Pancreas (tissue), 10 donors: ENCODE data around the gene ZNF76. TPM values are rescaled to one million over a fixed set of nuclear protein-coding genes. Genes with fewer than 3 reads are reported as not detected.

Source experiments
- ATAC-seq, 4 donors: fragments of 200-7000 bp; cut with Tn5 transposase; one replicate each; pipeline versions ENCODE4 v1.8.0 to v1.9.1; 2020; ENCODE audit warnings: mild to moderate bottlenecking in 4 of 4, moderate library complexity in 4 of 4
- DNase-seq, 6 donors: peaks; one replicate each; pipeline ENCODE4 v3.0.0-alpha.2; 2020
- FAIRE-seq: peaks from 2 replicates; lab custom pipeline; 2012; peaks lifted over from hg19 to GRCh38; lab: Jason Lieb, UNC
- H3K27ac ChIP-seq, 4 donors: fragments of 200-600 bp; sonication (generic); 1 replicate in 3 of 4; 2 replicates in 1 of 4; pipeline versions ENCODE4 v1.5.0 to v1.8.0; 2020
- H3K27me3 ChIP-seq, 4 donors: fragments of 200-600 bp; one replicate each; pipeline ENCODE4 v1.8.0; 2021
- H3K36me3 ChIP-seq, 3 donors: fragments of 200-600 bp; sonication (generic) in 1 of 3; one replicate each; pipeline versions ENCODE4 v1.5.0 to v1.8.0; 2020 to 2021
- H3K4me1 ChIP-seq, 3 donors: fragments of 200-600 bp; one replicate each; pipeline ENCODE4 v1.8.0; 2021
- H3K4me3 ChIP-seq, 4 donors: fragments of 200-600 bp; sonication (generic) in 2 of 4; one replicate each; pipeline versions ENCODE4 v1.5.0 to v1.8.0; 2020 to 2021
- H3K9me3 ChIP-seq, 4 donors: fragments of 200-600 bp; one replicate each; pipeline ENCODE4 v1.8.0; 2021
- CTCF ChIP-seq, 4 donors: fragments of 200-600 bp; sonication (generic) in 3 of 4; IDR thresholded peaks; one replicate each; pipeline versions ENCODE4 v1.5.0 to v1.8.0; 2021; ENCODE audit warnings: antibody characterized with exemption in 4 of 4
- WGBS, 2 donors: extraction: QIAGEN DNeasy Blood & Tissue Kit; methylation state at CpG; one replicate each; pipeline ENCODE4 v1.1.7; 2013; 5-methylcytosine and 5-hydroxymethylcytosine counted together
- intact Hi-C, 3 donors: fragments of 100-400 bp; cut with DNase I; formaldehyde crosslinking; loops; one replicate each; pipeline versions ENCODE4 v1.11.1 to v1.14.2; 2022
- polyA plus RNA-seq, 2 donors: library from polyadenylated mRNA; stranded (reverse); fragments of 200-250 nt; gene quantifications; one replicate each; pipeline ENCODE4 v1.2.3, GENCODE V29; 2013
- total RNA-seq, 6 donors: library from RNA; stranded (reverse); fragmentation: NEBNext Ultra II Directional in 4 of 6; extraction: Animal tissue kit (Norgen Biotek cat#: 25700) in 4 of 6; gene quantifications; one replicate each; pipeline versions ENCODE4 v1.2.1 to v1.2.4, GENCODE V29; 2021 to 2023
- donor health status: healthy with polysubstance abuse.
- donor health status: DM: no; HTN: no; CAD: no; lungs with moderate emphysema.
- donor health status: DM: no; HTN: no; CAD: no.
- donor health status: control.
- donor health status: control.
- donor health status: Bipolar disorder and iron deficiency.
- donor health status: DM: yes; HTN: yes; CAD: no.
- donor health status: DM: no; HTN: no; CAD: no.
- donor health status: DM: no; HTN: no; CAD: no.
- donor health status: DM: yes; HTN: yes; CAD: no.

The ZNF76 gene
- total and polyA plus RNA-seq, 8 donors: 14.9 to 51.1 (median 19.3) TPM

GRCh38 chr6:35244551-35244950, 15.0 kb upstream of the ZNF76 start:
- Histone ChIP-seq H3K4me3 (no peak overlapping the region), H3K4me1 (no peaks in the 10 kb centered on the region), H3K27ac (no peak overlapping the region), H3K9me3 (no peaks in the 10 kb centered on the region), H3K27me3 (no peaks in the 10 kb centered on the region), H3K36me3 (no peaks in the 10 kb centered on the region)
- ATAC-seq: no peak
- 93 to 95% methylated on average over 7 of the region's 7 CpGs for WGBS, 2 donors
- no peak for TF ChIP-seq CTCF (IDR thresholded peaks at IDR 0.05)
- intact Hi-C loops: loop anchor here in 1 of 3 donors (5.0 kb wide), 1 partner anchor 97 kb away; no protein-coding TSS in a partner anchor
- no peak for FAIRE-seq
- DNase-seq: no peak

GRCh38 chr6:35247642-35248231, 11.8 kb upstream of the ZNF76 start:
- ATAC-seq: no peak
- Histone ChIP-seq H3K4me1 (no peaks in the 10 kb centered on the region), H3K9me3 (no peaks in the 10 kb centered on the region), H3K4me3 (no peak overlapping the region), H3K27ac (no peak overlapping the region), H3K27me3 (no peaks in the 10 kb centered on the region), H3K36me3 (no peaks in the 10 kb centered on the region)
- 91 to 95% methylated on average over 2 of the region's 2 CpGs for WGBS, 2 donors
- no peak for TF ChIP-seq CTCF (IDR thresholded peaks at IDR 0.05)
- DNase-seq: no peak
- intact Hi-C loops: no loop called here
- FAIRE-seq: no peak

- ATAC-seq (no peak), DNase-seq (no peak), FAIRE-seq (no peak)
- no peak overlapping the region for H3K4me3 ChIP-seq
- no peaks in the 10 kb centered on the region for H3K27me3 ChIP-seq
- 52 to 63% methylated on average over 3 of the region's 3 CpGs for WGBS, 2 donors
- H3K36me3 ChIP-seq: no peaks in the 10 kb centered on the region
- H3K27ac ChIP-seq: no peak overlapping the region
- H3K4me1 ChIP-seq: no peaks in the 10 kb centered on the region
- no peak for TF ChIP-seq CTCF (IDR thresholded peaks at IDR 0.05)
- intact Hi-C loops: no loop called here
- no peaks in the 10 kb centered on the region for H3K9me3 ChIP-seq
These were observed 11.2 kb upstream of the ZNF76 start for GRCh38 chr6:35248300-35248699.

- Histone ChIP-seq H3K4me1 (no peaks in the 10 kb centered on the region), H3K27me3 (no peaks in the 10 kb centered on the region), H3K4me3 (no peak overlapping the region), H3K36me3 (no peaks in the 10 kb centered on the region), H3K27ac (no peak overlapping the region), H3K9me3 (no peaks in the 10 kb centered on the region)
- WGBS, 2 donors: 69 to 73% methylated on average over 3 of the region's 3 CpGs
- intact Hi-C loops: no loop called here
- ATAC-seq (no peak), FAIRE-seq (no peak), DNase-seq (no peak)
- no peak for TF ChIP-seq CTCF (IDR thresholded peaks at IDR 0.05)
These were observed 10.6 kb upstream of the ZNF76 start for GRCh38 chr6:35248965-35249364.

- H3K27me3 ChIP-seq: no peaks in the 10 kb centered on the region
- ATAC-seq: no peak
- TF ChIP-seq CTCF (IDR thresholded peaks at IDR 0.05): no peak
- no peak overlapping the region for H3K27ac ChIP-seq
- H3K36me3 ChIP-seq: no peaks in the 10 kb centered on the region
- H3K4me1 ChIP-seq: no peaks in the 10 kb centered on the region
- H3K9me3 ChIP-seq: no peaks in the 10 kb centered on the region
- FAIRE-seq: no peak
- intact Hi-C loops: no loop called here
- 90 to 100% methylated on average over 3 of the region's 3 CpGs for WGBS, 2 donors
- DNase-seq: no peak
- H3K4me3 ChIP-seq: no peak overlapping the region
These were observed 7.6 kb upstream of the ZNF76 start for GRCh38 chr6:35251949-35252348.
